DOHH2 (cell line): ENCODE data around the gene EHD4.

Source experiments
- H3F3A ChIP-seq: fragments of 200-600 bp; sonication (generic), shearing (Covaris generic); 2 replicates; pipeline ENCODE4 v1.6.0; 2016; ENCODE audit warnings: antibody characterized with exemption, mild to moderate bottlenecking; ENCODE audit not compliant: control insufficient read depth, insufficient read depth
- H3K27ac ChIP-seq: fragments of 200-600 bp; sonication (generic); 2 replicates; pipeline ENCODE4 v1.5.1; 2014; ENCODE audit warnings: low read depth, mild to moderate bottlenecking, low read length, moderate library complexity
- H3K27me3 ChIP-seq: fragments of 200-600 bp; sonication (generic); 2 replicates; pipeline ENCODE4 v1.6.1; 2014; ENCODE audit warnings: mild to moderate bottlenecking, low read length, mixed read lengths; ENCODE audit not compliant: control insufficient read depth
- H3K36me3 ChIP-seq: fragments of 200-600 bp; sonication (generic); 2 replicates; pipeline ENCODE4 v1.6.1; 2014; ENCODE audit warnings: mild to moderate bottlenecking, low read length, moderate library complexity, mixed read lengths; ENCODE audit not compliant: control insufficient read depth
- H3K4me1 ChIP-seq: fragments of 200-600 bp; sonication (generic); 2 replicates; pipeline ENCODE4 v1.6.1; 2014; ENCODE audit warnings: mild to moderate bottlenecking, low read length, mixed read lengths; ENCODE audit not compliant: control insufficient read depth
- H3K4me2 ChIP-seq: fragments of 200-600 bp; sonication (generic); 2 replicates; pipeline ENCODE4 v1.6.0; 2014; ENCODE audit warnings: mild to moderate bottlenecking, low read length, moderate library complexity
- H3K4me3 ChIP-seq: fragments of 200-600 bp; sonication (generic); 2 replicates; pipeline ENCODE4 v1.5.1; 2014; ENCODE audit warnings: mild to moderate bottlenecking, low read length, mixed read lengths
- H3K79me2 ChIP-seq: fragments of 200-600 bp; sonication (generic); 2 replicates; pipeline ENCODE4 v1.6.1; 2014; ENCODE audit warnings: mild to moderate bottlenecking, low read length, mixed read lengths; ENCODE audit not compliant: control insufficient read depth
- H3K9me2 ChIP-seq: fragments of 200-600 bp; sonication (generic); replicated peaks from 2 replicates; pipeline ENCODE4 v1.6.1; 2014; ENCODE audit warnings: mild to moderate bottlenecking, low read length, mixed read lengths; ENCODE audit not compliant: control insufficient read depth
- H3K9me3 ChIP-seq: fragments of 200-600 bp; sonication (generic); 2 replicates; pipeline ENCODE4 v1.6.1; 2014; ENCODE audit warnings: antibody characterized with exemption, low read length, mixed read lengths; ENCODE audit not compliant: control insufficient read depth, insufficient read depth
- H4K20me1 ChIP-seq: fragments of 200-600 bp; sonication (generic); 2 replicates; pipeline ENCODE4 v1.6.0; 2014; ENCODE audit warnings: low read depth, mild to moderate bottlenecking, antibody characterized with exemption, low read length, moderate library complexity; ENCODE audit not compliant: control insufficient read depth, insufficient read depth
- EZH2phosphoT487 ChIP-seq: fragments of 200-600 bp; sonication (generic); IDR thresholded peaks from 2 replicates; pipeline ENCODE4 v1.6.1; 2017; ENCODE audit warnings: borderline replicate concordance, mild to moderate bottlenecking, antibody characterized with exemption, low read length, moderate library complexity, mixed read lengths
- TF ChIP-seq, protein P1 (sequence below): fragments of 200-600 bp; sonication (generic); IDR thresholded peaks from one replicate; pipeline ENCODE4 v1.5.1; 2014; ENCODE audit warnings: antibody characterized with exemption, mild to moderate bottlenecking, low read depth, low read length; ENCODE audit not compliant: poor library complexity, severe bottlenecking

EHD4 gene

GRCh38 chr15:42002333-42002732 lies 30.0 kb upstream of the EHD4 start:
- Histone ChIP-seq H3F3A (no peaks in the 10 kb centered on the region), H3K9me2 (no peaks in the 10 kb centered on the region), H3K79me2 (no peaks in the 10 kb centered on the region), H3K9me3 (no peaks in the 10 kb centered on the region), H4K20me1 (no peaks in the 10 kb centered on the region), H3K4me3 (no peak overlapping the region), H3K4me1 (no peaks in the 10 kb centered on the region; the same call in 1 of the 2 replicates), H3K27me3 (peaks cover 12% of the 10 kb centered on the region), H3K27ac (no peak overlapping the region), H3K4me2 (no peak overlapping the region), H3K36me3 (no peaks in the 10 kb centered on the region)
- TF ChIP-seq EZH2phosphoT487: no peak
- TF ChIP-seq, protein P1, sequence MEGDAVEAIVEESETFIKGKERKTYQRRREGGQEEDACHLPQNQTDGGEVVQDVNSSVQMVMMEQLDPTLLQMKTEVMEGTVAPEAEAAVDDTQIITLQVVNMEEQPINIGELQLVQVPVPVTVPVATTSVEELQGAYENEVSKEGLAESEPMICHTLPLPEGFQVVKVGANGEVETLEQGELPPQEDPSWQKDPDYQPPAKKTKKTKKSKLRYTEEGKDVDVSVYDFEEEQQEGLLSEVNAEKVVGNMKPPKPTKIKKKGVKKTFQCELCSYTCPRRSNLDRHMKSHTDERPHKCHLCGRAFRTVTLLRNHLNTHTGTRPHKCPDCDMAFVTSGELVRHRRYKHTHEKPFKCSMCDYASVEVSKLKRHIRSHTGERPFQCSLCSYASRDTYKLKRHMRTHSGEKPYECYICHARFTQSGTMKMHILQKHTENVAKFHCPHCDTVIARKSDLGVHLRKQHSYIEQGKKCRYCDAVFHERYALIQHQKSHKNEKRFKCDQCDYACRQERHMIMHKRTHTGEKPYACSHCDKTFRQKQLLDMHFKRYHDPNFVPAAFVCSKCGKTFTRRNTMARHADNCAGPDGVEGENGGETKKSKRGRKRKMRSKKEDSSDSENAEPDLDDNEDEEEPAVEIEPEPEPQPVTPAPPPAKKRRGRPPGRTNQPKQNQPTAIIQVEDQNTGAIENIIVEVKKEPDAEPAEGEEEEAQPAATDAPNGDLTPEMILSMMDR: no peak

GRCh38 chr15:42001236-42001635 lies 28.9 kb upstream of the EHD4 start:
- TF ChIP-seq EZH2phosphoT487: no peak
- TF ChIP-seq, protein P1: no peak
- H3K9me2 ChIP-seq: no peaks in the 10 kb centered on the region
- H3K27me3 ChIP-seq: peaks cover 10% of the 10 kb centered on the region
- H3F3A ChIP-seq: no peaks in the 10 kb centered on the region
- H3K36me3 ChIP-seq: no peaks in the 10 kb centered on the region
- no peak overlapping the region for H3K4me2 ChIP-seq
- H3K27ac ChIP-seq: no peak overlapping the region
- H4K20me1 ChIP-seq: no peaks in the 10 kb centered on the region
- H3K79me2 ChIP-seq: no peaks in the 10 kb centered on the region
- H3K4me1 ChIP-seq: no peaks in the 10 kb centered on the region; the same call in 1 of the 2 replicates
- H3K9me3 ChIP-seq: no peaks in the 10 kb centered on the region
- no peak overlapping the region for H3K4me3 ChIP-seq

DNA sequence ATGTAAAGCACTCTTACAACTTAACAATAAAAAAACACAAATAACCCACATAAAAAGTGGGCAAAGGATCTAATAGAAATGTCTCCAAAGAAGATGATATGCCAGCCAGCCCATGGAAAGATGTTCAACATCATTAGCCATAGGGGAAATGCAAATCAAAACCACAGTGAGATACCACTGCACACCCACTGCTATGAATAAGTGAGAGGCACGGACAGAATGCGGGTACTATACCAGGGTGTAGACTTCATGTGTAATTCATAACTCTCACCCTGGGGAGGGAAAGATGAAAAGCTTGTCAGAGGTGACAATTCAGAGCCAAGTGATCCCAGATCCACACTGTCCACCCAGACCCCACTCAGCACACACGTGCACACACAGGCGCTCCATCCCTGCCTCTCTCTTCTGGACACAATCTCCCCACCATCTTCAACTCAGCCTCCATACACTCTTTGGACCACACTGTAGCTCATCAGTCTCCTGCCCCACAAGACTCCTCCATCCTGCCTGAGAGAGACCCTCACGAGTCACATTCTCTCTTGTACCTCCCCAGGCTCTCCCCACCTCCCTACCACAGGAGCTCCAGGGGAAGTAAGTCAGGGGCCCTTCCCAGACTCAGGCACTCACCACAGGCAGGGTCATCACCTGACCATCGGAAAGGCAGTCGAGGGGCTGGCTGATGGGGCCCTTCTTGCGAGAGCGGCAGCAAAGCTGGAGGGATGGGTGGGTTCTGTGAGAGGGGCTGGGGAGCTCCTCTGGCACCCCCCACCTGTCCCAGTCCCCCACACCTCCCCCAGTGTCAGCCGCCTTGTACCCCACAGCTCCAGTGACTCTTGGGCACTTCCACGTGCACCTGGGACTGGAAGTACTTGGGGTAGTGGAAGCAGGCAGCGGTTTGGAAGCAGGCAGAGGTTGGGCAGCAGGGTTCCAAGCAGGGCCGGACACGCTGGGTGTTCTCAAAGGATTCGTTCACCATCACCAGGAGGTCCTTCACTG lies 27.2 kb upstream of the EHD4 start:
- H3K4me3 ChIP-seq: no peak overlapping the region

More for the DNA sequence above, 27.2 kb upstream of the EHD4 start:
- Histone ChIP-seq H3K4me2 (no peak overlapping the region), H3K9me2 (no peaks in the 10 kb centered on the region), H3K36me3 (no peaks in the 10 kb centered on the region), H3K27ac (no peak overlapping the region), H3F3A (no peaks in the 10 kb centered on the region), H3K27me3 (peaks cover 10% of the 10 kb centered on the region), H4K20me1 (no peaks in the 10 kb centered on the region), H3K4me1 (no peaks in the 10 kb centered on the region; the same call in 1 of the 2 replicates), H3K9me3 (no peaks in the 10 kb centered on the region), H3K79me2 (no peaks in the 10 kb centered on the region)
- TF ChIP-seq, protein P1: no peak
- TF ChIP-seq EZH2phosphoT487: no peak
